Muscle of back (tissue), 11 donors: ENCODE data around the gene WRAP73. TPM values are rescaled to one million over a fixed set of nuclear protein-coding genes. Genes with fewer than 3 reads are reported as not detected.
A peak's percentile ranks its signal among the peaks of the same experiment; 100 is the strongest.

Source experiments
- DNase-seq, 3 donors: peaks; one replicate each; pipeline versions ENCODE4 v3.0.0 to v3.0.0-alpha.2; 2013
- polyA plus RNA-seq, 10 donors: library from polyadenylated mRNA; unstranded; fragments of 120-200 nt; gene quantifications; one replicate each; pipeline ENCODE4 v1.2.1, GENCODE V29; 2013; ENCODE audit not compliant: insufficient read length in 10 of 10

The WRAP73 gene
- polyA plus RNA-seq, 10 donors = 10.1 to 12.3 (median 11.7) TPM

GRCh38 chr1:3651026-3651929 lies 1.4 kb upstream of the WRAP73 start:
- DNase-seq = peak in 1 of 3 donors; percentile 52

GRCh38 chr1:3650248-3651025 lies 534 bp upstream of the WRAP73 start:
- no peak for DNase-seq

GRCh38 chr1:3646596-3646995 lies 3.3 kb downstream of the WRAP73 start:
- DNase-seq = no peak

GRCh38 chr1:3645666-3646355 lies 4.1 kb downstream of the WRAP73 start:
- no peak for DNase-seq

GRCh38 chr1:3645247-3645646 lies 4.7 kb downstream of the WRAP73 start:
- no peak for DNase-seq

GRCh38 chr1:3644273-3644672 lies 5.6 kb downstream of the WRAP73 start:
- DNase-seq = no peak

GRCh38 chr1:3642919-3643675 lies 6.8 kb downstream of the WRAP73 start:
- DNase-seq = no peak

- no peak for DNase-seq
Observed at GRCh38 chr1:3641816-3642215, 8.1 kb downstream of the WRAP73 start.

GRCh38 chr1:3641046-3641760 lies 8.7 kb downstream of the WRAP73 start:
- DNase-seq = no peak

- DNase-seq = no peak
Observed at GRCh38 chr1:3640121-3640837, 9.6 kb downstream of the WRAP73 start.

- no peak for DNase-seq
Observed at GRCh38 chr1:3639397-3639911, 10.4 kb downstream of the WRAP73 start.

GRCh38 chr1:3638676-3639075 lies 11.2 kb downstream of the WRAP73 start:
- no peak for DNase-seq

GRCh38 chr1:3638027-3638426 lies 11.9 kb downstream of the WRAP73 start:
- no peak for DNase-seq

GRCh38 chr1:3636531-3636930 lies 13.4 kb downstream of the WRAP73 start:
- DNase-seq = no peak

GRCh38 chr1:3636080-3636479 lies 13.8 kb downstream of the WRAP73 start:
- DNase-seq = no peak

GRCh38 chr1:3634059-3634800 lies 15.7 kb downstream of the WRAP73 start:
- no peak for DNase-seq

GRCh38 chr1:3633344-3634058 lies 16.4 kb downstream of the WRAP73 start:
- no peak for DNase-seq

- DNase-seq = no peak
Observed at GRCh38 chr1:3632716-3633343, 17.1 kb downstream of the WRAP73 start.
